GM20431 (cell line): Measurements from ENCODE around the gene PDZK1IP1.
"Not testable (repeated sequence)": the region's sequence is repeated elsewhere in the genome, so short reads cannot be mapped to it uniquely, and the experiment has no call there.

Source experiments
- in situ Hi-C: fragments of 300-500 bp; cut with MseI, MboI; formaldehyde crosslinking; loops from one replicate; pipeline ENCODE4 v1.15.0; 2020; ENCODE audit warnings: low sequenced_read_pairs; ENCODE audit not compliant: unreplicated experiment

The PDZK1IP1 gene

GRCh38 chr1:47203504-47203903 lies 13.7 kb upstream of the PDZK1IP1 start:
- in situ Hi-C loops, result not testable (repeated sequence)

- in situ Hi-C loops, result no loop called here
Observed at GRCh38 chr1:47201179-47201578, 11.3 kb upstream of the PDZK1IP1 start.

GRCh38 chr1:47198214-47198613 lies 8.4 kb upstream of the PDZK1IP1 start:
- in situ Hi-C loops, result loop anchor here (25.0 kb wide), 1 partner anchor 514 kb away; no protein-coding TSS in a partner anchor

DNA sequence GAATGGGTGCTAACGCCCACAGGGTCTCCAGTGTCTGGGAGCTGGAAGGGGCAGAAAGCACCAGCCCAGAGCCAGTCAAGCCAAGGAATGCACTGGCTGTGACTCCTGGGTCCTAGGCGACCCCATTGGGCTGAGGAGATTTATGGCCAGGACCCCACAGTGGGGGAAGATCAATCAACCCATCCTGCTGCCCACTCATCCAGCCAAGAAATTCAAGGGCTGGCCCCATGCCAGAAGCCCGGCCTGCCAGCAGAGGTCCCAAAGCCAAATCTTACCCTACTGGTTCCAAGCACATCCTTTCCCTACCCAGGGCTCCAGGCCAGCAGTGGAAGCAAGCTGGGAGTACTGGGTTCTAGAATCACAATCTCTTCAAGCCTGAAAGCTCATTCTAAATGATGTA lies 6.8 kb upstream of the PDZK1IP1 start:
- in situ Hi-C loops, result loop anchor here (25.0 kb wide), 1 partner anchor 516 kb away; no protein-coding TSS in a partner anchor

DNA sequence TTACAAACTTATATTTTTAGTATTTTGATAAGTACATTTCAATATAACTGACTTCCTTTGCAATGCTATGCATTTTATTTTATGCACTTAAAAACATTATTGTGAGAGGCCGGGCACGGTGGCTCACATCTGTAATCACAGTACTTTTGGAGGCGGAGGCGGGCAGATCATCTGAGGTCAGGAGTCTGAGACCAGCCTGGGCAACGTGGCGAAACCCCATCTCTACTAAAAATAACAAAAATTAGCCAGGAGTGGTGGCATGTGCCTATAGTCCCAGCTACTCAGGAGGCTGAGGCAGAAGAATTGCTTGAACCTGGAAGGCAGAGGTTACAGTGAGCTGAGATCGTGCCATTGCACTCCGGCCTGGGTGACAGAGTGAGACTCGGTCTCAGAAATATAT lies 6.1 kb upstream of the PDZK1IP1 start:
- in situ Hi-C loops, result loop anchor here (25.0 kb wide), 1 partner anchor 516 kb away; no protein-coding TSS in a partner anchor

DNA sequence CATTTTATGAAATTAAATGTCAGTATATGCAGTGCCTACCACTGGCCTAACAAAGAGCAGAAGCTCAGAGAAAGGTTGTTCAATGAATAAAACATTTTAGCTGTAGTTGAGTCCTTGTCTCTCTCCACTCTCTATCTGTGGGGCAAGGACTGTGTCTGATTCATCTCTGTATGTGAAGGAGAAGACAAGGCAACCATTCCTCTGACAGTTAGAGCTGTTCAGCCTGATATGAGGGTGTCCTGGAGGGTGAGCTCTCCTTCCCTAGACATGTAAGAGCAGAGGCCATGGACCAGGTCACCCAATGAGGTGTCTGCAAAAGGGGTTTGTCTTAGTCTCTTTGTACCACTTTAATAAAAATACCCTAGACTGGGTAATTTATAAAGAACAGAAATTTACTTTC lies 4.5 kb upstream of the PDZK1IP1 start:
- in situ Hi-C loops, result loop anchor here (25.0 kb wide), 1 partner anchor 518 kb away; no protein-coding TSS in a partner anchor

GRCh38 chr1:47193496-47193895 lies 3.7 kb upstream of the PDZK1IP1 start:
- in situ Hi-C loops, result loop anchor here (25.0 kb wide), 1 partner anchor 519 kb away; no protein-coding TSS in a partner anchor

DNA sequence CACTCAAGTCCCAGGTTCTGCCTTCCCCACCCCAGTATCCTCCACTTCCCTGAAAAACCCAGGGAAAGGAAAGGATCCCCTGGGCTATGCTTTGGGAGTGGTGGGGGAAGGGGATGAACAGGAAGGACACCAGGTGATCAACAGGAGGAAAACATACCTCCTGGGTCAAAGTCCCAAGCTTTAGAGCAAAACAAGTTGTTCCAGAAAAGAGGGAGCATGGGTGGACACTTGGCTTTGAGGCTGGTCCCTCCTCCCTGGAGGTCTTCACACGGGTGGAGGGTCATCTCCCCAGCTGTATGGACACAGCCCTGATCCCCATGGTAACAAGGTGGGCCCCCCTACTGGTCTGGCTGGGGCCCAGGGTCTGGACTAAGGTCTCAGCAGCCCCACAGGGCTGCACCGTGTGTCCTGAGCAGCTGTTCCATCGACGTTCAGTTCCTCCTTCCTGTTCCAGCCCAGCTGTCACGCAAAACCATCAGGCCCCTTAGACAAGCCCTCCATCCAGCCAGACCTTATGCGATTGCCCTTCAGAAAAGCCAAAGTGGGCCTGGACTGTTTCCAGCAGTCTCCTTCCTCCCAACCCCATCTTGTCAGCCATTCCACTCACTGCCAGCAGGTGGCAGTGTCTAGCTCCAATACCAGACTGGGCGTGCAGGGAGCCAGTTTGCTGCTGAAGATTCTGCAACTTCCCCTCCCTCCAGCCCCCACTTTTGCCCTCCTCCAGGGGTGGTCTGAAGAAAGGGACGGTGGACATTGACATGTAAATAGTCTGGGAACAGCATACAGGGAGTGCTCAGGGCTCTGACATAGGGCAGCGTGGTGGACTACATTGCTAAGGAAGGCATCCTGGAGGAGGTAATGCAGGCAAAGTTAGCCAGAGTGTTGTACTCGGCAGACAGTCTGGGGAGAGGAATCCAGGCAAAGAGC lies 2.9 kb upstream of the PDZK1IP1 start:
- in situ Hi-C loops, result loop anchor here (25.0 kb wide), 1 partner anchor 520 kb away; no protein-coding TSS in a partner anchor

GRCh38 chr1:47191940-47192457 lies 2.2 kb upstream of the PDZK1IP1 start:
- in situ Hi-C loops, result loop anchor here (25.0 kb wide), 1 partner anchor 520 kb away; no protein-coding TSS in a partner anchor

DNA sequence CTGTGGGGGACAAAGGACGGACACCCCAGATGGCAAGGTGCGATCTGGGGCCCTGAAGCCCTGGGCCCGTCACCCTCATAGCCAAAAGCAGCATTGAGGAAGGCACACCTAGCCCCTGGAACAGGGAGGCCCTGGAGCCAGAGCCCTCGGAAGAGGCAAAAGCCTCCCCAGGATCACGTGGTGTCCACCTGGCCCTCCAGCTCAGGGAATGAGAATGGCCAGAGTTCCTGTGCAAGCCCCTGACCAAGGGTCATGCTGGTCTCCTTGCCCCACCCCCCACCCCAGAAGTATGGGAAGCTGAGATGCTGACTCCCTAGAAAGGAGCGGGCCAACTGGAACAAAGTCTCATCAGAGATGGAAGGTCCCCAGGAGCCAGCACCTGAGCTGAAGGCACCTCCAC lies 1.0 kb upstream of the PDZK1IP1 start:
- in situ Hi-C loops, result loop anchor here (25.0 kb wide), 1 partner anchor 521 kb away; no protein-coding TSS in a partner anchor

GRCh38 chr1:47190509-47190855 lies 646 bp upstream of the PDZK1IP1 start:
- in situ Hi-C loops, result loop anchor here (25.0 kb wide), 1 partner anchor 522 kb away; no protein-coding TSS in a partner anchor

DNA sequence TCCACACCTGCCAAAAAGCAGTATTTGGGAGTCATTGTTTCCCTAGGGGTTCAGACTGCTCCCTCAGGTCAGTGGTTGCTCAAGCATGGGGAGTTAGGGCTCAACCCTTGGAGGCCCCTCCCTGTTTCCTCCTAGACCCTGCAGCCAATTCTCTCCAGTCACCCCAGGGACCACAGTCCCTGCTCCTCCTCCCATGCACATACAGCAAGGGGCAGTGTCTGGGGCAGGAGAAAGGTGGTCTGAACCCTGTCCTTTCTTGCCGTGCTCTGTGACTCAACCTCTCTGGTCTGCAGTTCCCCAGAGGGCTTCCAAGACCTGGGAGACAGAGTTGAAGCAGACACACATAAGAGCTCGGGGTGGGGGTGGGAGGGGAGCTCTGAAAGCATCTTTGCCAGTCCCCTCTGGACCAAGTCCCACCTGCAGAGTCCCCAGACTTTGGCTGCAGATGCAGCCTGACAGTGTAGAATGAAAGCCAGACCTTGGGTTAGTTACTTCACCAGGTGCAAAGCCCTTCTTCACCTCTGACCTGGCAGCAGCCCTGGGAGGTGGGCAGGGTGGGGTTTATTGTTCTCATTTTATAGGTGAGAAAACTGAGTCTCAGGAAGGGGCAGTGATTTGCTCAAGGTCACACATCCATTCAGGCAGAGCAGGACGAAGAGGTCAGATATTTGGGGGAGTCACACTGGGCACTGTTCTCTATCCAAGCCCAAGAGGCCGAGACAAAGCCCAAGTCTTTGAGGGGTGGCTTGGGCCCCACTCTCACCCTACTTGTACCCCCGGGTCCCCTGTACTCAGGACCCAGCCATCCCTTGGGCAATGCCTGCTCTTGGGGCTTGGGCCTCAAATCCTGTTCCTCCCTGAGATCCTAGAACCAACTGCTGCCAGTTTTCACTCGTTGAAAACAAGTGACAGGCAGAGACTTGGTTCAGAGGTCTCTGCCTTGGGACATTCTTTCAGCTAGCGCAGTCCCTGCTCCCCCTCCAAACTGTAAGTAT lies 748 bp downstream of the PDZK1IP1 start:
- in situ Hi-C loops, result loop anchor here (25.0 kb wide), 1 partner anchor 523 kb away; no protein-coding TSS in a partner anchor

- in situ Hi-C loops, result loop anchor here (25.0 kb wide), 1 partner anchor 524 kb away; no protein-coding TSS in a partner anchor
Observed at GRCh38 chr1:47187926-47188250, 1.9 kb downstream of the PDZK1IP1 start.

DNA sequence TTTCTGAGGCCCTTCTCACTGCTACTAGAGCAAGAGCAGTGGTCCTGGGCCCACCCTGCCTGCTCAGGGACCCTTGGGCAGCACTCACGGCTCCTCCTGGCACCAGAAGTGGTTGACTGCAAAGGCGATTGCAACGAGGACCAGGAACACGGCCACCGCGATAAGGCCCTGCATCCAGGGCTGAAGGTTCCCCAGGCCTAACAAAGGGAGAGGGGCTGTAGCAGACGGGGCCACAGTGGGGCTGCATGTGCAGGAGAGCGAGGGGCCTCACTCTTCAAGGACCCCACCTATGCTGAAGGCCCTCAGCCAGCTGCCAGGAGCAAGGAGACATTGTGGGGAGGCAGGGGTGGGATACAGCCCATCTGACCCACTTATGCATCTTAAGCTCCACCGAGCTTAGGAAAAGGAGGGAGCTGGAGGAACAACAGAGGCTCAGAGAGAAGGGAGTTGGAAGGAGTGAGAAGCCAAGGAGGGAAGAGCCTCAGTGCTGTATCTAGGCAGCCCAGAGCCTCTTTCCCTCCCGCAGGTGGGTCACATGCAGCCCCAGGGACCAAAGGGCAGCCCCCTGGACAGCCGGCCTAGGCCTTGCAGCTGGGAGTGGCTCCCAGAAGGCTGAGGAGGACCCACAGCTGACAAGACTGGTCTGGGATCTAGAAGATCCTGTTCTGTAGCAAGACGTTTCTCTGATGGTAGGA lies 2.5 kb downstream of the PDZK1IP1 start:
- in situ Hi-C loops, result loop anchor here (25.0 kb wide), 1 partner anchor 525 kb away; no protein-coding TSS in a partner anchor

DNA sequence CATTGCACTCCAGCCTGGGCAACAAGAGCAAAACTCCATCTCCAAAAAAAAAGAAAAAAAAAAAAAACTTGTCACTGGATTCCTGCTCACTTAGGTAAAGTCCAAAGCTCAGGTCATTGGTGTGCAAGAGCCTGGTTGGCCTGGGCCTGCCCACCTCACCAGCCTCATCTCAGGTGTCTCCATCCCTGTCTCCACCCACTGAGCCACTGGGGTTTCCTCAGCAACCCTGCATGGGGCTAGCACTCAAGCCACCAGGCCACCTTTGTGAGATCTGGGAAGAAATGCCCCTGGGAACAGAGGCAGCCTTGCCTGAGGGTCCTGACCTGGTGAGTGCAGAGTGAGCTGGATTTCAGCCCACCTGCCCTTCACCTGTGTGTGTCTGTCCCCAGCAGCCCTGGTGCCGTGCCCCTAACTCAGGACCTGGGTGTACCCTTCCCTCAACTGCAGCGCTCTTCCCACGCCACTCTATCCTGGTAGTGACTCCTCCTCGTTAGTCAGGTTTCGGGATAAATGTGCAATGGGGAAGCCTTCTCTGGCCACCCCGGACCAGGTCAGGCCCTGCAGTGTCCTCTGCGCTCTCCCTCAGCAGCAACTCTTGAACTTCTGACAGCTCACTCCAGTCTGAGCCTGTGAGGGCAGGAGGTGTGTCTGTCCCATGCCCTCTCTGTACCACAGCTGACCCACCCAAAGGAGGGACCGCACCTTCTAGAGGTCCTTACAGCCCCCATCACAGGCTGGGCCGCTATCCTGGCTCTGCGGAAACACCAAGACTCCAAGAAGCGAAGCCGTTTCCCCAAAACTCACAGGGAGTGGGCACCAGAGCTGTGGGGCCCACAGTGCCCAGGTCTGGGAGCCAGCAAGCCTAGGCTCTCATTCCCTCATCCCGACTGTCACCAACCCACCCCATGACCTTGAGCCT lies 3.3 kb downstream of the PDZK1IP1 start:
- in situ Hi-C loops, result loop anchor here (25.0 kb wide), 1 partner anchor 526 kb away; no protein-coding TSS in a partner anchor

- in situ Hi-C loops, result loop anchor here (25.0 kb wide), 1 partner anchor 527 kb away; no protein-coding TSS in a partner anchor
Observed at GRCh38 chr1:47184822-47185677, 4.8 kb downstream of the PDZK1IP1 start.
